Peyer's patch (tissue), 4 donors: ENCODE results near the gene CYP26C1.

Source experiments
- CTCF ChIP-seq, 6 experiments: fragments of 450-650 bp in 4 of 6; fragments of 200-600 bp in 2 of 6; sonication (generic) in 1 of 6; IDR thresholded peaks; one replicate each; pipeline ENCODE4 v1.5.1; 2017 to 2019; ENCODE audit warnings: antibody characterized with exemption in 6 of 6, mild to moderate bottlenecking in 3 of 6, moderate library complexity in 1 of 6
- POLR2A ChIP-seq, 2 donors: fragments of 450-650 bp; IDR thresholded peaks; one replicate each; pipeline ENCODE4 v1.5.1; 2017; ENCODE audit warnings: antibody characterized with exemption in 2 of 2, mild to moderate bottlenecking in 2 of 2, moderate library complexity in 2 of 2

GRCh38 chr10:93077860-93078337 is 17.3 kb downstream of the CYP26C1 start:
- TF ChIP-seq CTCF (IDR thresholded peaks at IDR 0.05) (no peak), POLR2A (IDR thresholded peaks at IDR 0.05) (no peak)
